HuH-7 (cell line): ENCODE measurements around the gene ASB12.

Experiments
- DNase-seq: peaks from one replicate; pipeline ENCODE4 v3.0.0; 2011; ENCODE audit warnings: low spot score

The ASB12 gene

DNA sequence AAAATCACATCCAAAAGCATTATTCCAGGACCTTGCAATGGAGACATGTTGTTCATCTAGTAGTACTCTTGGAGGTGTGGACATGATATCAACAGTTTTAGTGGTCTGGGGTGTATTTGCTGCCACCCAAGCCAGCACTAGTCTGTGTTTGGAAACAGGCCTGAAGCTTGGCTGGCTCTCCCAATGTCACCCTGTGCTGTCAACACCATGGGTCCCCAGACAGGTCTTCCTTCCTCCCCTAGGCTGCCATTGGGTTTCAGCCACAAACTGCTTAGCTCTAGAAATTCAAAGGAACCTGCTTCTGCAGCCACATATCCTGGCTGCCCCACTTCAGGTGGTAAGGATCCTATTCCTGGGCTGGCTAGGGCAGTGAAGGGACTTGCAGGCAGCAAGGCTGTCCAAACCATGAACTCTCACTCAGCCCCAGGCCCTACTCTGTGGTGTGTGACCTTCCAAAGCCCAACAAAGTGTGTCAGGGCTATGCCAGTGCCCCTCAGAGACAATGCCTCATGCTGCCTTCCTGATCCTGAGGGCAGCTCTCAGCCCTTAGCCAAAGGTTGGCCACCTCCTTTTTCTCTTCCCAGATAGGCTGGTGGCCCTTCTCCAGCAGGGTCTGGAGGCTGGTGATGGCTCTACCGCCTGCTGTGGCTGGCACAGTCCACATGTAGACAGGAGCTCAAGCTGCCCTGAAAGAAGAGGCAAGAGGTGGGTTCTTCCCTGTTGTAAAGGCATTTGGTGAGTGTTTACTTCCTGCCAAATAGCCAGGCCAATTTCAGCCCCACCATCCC lies 43.2 kb downstream of the ASB12 start:
- no peak for DNase-seq

GRCh38 chrX:64184396-64184795 lies 46.0 kb downstream of the ASB12 start:
- no peak for DNase-seq

DNA sequence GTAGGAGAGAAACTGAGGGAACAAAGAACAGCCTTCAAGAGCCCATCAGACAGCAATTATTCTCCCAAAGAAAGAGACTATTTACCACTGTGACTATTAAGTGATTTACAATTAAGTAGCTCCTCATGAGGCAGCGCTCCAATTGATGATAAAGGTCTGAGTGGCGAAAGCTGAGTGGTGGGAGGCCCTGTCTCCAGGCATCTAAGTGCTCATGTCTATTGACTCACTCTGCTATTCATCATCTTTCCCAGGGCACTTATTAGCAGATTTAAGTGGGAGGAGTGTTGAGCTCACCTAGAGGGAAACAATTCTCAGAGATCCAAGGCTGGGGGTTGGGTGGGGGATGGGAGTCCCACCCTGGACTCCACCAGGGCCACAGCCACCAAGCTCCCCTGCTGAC lies 48.2 kb downstream of the ASB12 start:
- DNase-seq: no peak

GRCh38 chrX:64176876-64177275 lies 53.5 kb downstream of the ASB12 start:
- no peak for DNase-seq
